ENCODE results near the gene STRA8.
A peak's percentile ranks its signal among the peaks of the same experiment; 100 is the strongest.

Gene STRA8

DNA sequence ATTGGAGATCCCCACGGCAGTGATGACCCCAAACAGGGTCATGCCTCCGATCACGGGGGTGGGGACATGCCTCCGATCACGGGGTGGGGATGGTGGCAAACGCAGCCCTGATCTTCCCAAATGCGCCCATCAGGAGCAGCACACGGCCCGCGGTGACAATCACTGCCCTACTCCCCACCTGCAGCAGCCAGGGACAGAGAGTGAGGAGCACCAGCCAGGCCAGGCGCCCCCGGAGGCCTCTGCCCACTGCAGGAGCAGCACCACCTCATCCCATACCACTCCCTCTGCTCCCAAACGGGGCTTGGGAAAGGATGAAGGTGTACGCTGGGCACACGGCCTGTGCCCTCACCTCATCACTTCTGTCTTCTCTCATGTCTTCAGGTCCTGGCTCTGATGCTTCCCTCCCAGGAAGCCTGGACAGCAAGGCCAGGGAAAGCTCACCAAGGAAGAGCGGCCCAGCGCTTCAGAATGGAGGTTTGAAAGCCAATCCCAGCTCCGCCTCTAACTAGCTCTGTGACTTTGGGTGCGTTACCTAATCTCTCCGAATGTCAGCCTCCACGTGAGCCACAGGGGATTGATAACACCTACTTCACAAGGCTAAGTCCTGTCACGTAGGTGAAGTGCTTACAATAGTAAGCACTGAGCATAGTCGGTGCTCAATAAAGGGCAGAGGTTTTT, 37.1 kb downstream of the STRA8 start:
- no peak for DNase-seq

GRCh38 chr7:135271255-135271615, 37.6 kb downstream of the STRA8 start:
- no peak for DNase-seq

DNA sequence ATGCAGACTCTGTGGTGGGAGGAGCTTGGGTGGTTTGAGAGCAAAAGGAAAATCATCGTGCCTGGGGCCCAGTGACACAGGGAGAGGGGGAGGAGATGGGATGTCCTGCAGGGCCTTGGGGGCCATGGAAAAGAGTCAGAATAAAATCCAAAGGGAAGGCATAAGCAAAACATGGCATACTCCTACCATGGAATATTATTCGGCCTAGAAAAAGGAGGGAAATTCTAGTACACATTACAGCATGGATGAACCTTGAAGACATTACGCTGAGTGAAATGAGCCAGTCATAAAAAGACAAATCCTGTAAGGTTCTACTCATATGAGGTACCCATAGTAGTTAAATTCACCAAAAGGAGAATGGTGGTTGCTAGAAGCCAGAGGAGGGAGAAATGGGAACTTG, 38.7 kb downstream of the STRA8 start:
- no peak for DNase-seq

- DNase-seq, result no peak
Measured at GRCh38 chr7:135273581-135273980, 39.9 kb downstream of the STRA8 start.

DNA sequence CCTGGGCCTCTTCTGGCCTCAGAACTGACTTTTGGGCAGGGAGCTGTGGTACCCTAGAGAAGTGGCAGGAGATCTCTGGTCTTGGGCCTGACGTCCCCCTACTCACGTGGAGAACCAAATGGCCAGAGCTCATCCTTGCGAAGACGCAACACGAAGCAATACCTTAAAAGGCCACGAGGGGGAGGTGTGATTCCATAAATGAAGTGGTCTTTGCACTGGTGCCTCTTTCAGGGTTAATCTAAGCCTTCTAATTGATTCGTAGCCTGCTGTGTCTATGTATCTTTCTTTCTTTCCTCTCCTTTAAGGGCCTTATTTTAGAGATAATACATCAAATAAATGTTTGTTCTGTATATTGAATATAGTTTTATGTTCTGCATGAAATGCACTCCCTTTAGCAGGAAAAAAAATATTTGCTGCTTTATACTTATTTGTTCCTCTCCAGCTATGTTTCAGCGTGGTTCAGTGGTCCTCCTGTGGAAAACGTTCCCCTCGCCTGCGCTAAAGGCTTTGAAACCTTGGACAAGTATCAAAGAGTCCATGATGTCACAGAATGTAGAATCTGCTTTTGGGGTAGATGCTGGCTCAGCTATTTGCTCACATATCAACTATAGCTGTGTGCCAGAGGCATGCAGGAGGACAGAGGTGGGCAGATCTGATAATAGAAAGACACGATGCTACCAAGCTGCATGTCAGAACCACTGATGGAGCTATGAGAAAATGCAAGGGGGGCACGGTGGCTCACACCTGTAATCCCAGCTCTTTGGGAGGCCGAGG, 41.0 kb downstream of the STRA8 start:
- DNase-seq, result peak; percentile 83

GRCh38 chr7:135275971-135276580, 42.4 kb downstream of the STRA8 start:
- DNase-seq, result no peak

- no peak for DNase-seq
Measured at GRCh38 chr7:135277161-135277560, 43.5 kb downstream of the STRA8 start.

DNA sequence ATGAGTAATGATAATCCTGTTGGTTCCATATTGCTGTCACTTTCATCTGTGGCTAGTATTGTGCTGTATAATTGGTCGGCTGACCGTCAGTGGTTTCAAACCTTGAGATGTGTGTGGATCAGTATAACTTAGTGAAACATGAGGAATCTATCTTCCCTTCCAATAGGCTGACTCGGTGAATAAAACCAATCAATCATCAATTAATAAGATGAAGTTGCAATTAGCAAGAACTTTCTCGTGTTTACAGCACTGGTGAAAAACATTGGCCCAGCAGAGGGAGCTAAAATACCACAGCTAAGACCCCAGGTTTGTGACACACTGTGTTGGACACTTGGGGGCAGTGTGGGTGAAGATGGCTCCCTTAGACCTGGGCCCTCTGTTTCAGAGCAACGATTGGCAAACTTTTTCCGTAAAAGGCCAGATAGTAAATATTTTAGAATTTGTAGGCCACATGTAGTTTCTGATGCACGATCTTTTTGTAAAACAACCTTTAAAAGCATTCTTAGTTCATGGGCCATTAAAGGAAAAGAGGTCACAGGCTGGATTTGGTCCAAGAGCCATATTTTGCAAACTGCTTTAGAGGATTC, 47.8 kb downstream of the STRA8 start:
- DNase-seq, result peak; percentile 88

DNA sequence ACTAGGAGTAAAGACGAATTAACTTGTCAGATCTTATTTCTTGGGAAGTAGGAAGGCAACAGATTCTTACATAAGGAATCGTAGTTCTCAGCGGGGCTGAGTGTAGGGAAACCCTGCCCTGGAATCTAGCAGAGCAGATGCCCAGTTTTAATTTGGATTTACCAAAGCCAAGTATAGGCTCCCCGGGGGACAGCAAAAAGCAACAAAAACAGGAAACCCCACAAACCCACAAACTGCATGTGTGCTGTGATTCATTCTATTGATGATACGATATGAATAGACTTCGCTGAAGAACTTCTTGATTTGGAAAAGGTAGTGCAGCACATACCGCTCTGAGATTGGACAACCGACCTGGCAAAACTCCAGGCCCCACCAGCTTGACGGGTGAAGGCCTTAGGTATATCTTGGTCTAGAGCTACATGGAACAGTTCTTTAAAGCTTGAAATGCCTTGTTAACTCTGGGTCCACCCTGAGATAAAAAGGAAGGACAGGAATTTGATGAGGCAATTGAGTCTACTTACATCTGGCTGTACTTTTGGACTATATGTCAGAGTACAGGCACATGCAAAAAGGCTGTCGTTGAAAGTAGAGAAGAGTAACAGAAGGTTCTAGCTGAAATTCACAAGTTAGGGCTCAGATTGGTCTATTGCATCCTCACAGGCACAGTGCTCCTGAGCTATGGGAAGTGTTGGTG, 49.1 kb downstream of the STRA8 start:
- DNase-seq, result peak; percentile 39

DNA sequence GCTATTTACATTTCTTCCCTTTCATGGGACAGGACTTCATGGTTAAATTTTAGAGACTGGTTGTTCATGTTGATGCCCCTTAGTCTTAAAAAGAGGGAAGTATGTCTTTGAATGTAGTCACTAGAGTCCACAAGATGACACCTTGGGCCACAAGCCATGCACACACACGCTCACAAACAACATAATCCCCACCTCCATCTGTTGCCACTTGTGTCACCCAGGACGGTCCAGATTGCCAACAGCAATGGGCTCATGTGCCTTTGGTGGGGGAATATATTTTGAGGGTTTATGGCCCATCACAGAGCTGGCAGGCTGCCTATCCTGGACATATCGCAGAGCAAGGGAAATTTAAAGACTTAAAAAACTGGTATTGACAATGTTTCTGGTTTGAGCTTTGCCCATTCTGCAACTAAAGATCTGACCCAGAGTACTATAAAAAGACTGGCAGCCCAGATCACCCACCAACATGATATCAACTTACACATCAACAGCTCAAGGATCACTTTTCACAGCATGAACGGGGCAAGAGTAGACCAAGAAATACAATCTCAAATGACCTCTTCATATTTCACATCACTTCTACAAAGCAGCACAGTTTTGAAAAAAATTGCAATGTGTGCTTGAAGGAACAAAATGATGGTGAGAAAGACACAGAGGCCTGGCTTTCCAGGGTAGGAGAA, 50.5 kb downstream of the STRA8 start:
- no peak for DNase-seq

DNA sequence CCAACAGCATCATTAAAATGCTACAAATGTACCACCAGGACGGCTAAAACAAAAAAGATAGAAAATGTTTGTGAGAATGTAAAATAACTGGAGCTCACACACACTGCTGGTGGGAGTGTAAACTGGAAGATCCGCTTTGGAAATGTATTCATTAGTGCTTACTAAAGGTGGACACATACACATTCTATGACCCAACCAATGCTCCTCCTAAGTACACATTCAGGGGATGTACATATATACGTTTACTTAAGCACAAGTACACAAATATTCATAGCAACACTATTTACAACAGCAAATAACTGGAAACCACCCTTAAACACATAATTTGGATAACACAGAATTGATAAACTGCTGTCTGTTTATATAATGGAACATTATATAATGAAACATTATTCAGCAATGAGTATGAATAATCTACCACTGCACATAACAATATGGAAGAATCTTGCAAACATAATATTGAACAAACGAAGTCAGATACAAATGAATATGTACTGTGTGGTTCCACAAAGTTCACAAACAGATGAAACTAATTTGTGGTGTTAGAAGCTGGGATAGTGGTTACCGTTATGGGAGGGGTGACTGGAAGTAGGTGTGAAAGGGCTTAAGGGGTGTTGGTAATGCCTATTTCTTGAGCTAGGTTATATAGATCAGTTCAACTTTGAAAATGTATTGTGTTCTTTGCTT, 52.1 kb downstream of the STRA8 start:
- no peak for DNase-seq

- DNase-seq, result no peak
Measured at GRCh38 chr7:135286876-135287275, 53.2 kb downstream of the STRA8 start.

DNA sequence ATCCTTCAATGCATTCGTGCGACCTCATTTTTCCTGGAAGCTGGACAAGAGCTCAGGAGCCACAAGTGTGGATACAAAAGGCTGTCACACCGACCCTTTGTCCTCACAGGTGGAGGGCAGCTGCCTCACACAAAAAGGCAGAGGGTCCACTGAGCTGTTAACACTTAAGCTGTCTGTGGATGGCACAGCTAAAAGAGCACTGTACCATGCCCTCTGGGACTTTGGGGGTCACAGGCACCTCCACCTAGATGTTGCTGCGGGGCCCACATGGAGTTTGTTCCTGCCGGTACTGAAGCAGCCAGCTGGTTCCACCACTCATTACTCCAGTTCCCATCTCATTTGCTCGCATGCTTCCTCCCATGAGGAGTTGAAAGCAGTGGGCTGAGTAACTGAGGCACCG, 57.0 kb downstream of the STRA8 start:
- DNase-seq, result no peak

DNA sequence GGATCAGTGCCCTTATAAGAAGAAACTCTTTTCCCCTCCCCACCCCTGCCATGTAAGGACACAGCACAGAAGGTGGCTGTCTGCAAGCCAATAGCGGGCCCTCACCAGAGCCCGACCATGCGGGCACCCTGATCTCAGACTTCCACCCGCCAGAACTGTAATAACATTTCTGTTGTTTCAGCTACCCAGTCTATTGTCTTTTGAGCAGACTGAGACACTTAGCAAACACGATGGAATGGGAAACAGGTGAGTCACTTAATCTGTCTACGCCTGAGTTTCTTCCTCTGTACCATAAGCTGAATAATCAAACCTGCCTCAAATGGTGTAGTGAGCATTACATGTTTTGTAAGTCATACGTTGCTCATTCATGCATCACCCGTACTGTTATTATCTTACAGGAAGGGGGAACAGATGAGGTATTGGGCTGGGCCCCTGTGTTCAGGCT, 58.2 kb downstream of the STRA8 start:
- DNase-seq, result no peak

GRCh38 chr7:135299235-135299634, 65.6 kb downstream of the STRA8 start:
- no peak for DNase-seq

- no peak for DNase-seq
Measured at GRCh38 chr7:135300913-135301765, 67.5 kb downstream of the STRA8 start.

All from activated CD4-positive, alpha-beta T cell treated with anti-CD3 and anti-CD28 coated beads, Interleukin-2, Interleukin-6, amounts not matched to agents 100 ng/mL and 50 ng/mL, durations not matched to agents 16 hours and 8 hours (primary cell).